Lower leg skin (tissue), 3 donors: ENCODE measurements around the gene SLC39A11.

Experiments
- POLR2A ChIP-seq, 2 donors: fragments of 450-650 bp; IDR thresholded peaks; one replicate each; pipeline ENCODE4 v1.6.1; 2016 to 2017; ENCODE audit warnings: antibody characterized with exemption in 2 of 2, mild to moderate bottlenecking in 1 of 2, moderate library complexity in 1 of 2
- TF ChIP-seq, protein P1 (sequence below), 3 donors: fragments of 450-650 bp; IDR thresholded peaks; one replicate each; pipeline ENCODE4 v1.5.1; 2016; ENCODE audit warnings: antibody characterized with exemption in 3 of 3, mild to moderate bottlenecking in 3 of 3, moderate library complexity in 2 of 3

DNA sequence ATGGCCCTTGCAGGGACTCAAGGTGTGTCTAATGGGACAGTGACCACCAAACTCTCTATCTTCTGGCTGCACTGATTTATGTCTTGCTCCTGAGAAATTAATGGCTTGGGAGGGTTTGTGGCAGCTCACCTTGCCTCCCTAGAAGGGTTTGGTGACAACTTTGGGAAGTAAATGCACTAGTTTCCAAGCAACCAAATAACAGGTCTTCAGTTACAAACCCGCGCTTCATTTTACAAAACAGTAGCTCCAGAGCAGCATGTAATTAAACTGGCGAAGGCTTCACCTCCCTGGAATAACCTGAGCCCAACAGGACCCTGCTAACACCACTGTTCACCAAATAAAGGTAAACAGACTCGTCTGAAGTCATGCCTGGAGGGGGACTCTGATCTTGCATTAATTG lies 318.3 kb downstream of the SLC39A11 start:
- TF ChIP-seq POLR2A (IDR thresholded peaks at IDR 0.05): no peak
- TF ChIP-seq, protein P1, sequence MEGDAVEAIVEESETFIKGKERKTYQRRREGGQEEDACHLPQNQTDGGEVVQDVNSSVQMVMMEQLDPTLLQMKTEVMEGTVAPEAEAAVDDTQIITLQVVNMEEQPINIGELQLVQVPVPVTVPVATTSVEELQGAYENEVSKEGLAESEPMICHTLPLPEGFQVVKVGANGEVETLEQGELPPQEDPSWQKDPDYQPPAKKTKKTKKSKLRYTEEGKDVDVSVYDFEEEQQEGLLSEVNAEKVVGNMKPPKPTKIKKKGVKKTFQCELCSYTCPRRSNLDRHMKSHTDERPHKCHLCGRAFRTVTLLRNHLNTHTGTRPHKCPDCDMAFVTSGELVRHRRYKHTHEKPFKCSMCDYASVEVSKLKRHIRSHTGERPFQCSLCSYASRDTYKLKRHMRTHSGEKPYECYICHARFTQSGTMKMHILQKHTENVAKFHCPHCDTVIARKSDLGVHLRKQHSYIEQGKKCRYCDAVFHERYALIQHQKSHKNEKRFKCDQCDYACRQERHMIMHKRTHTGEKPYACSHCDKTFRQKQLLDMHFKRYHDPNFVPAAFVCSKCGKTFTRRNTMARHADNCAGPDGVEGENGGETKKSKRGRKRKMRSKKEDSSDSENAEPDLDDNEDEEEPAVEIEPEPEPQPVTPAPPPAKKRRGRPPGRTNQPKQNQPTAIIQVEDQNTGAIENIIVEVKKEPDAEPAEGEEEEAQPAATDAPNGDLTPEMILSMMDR (IDR thresholded peaks at IDR 0.05): no peak
